ENCODE measurements around the gene STBD1. TPM values are rescaled to one million over a fixed set of nuclear protein-coding genes. Genes with fewer than 3 reads are reported as not detected.

STBD1 gene
- polyA plus RNA-seq = 10 to 100 TPM; 11.6 to 64.7 (median 17.5) TPM

- H3K27ac ChIP-seq (ENCODE audit: low read depth, low read length) = no peak within 1 kb of the TSS
- WGBS, 3 donors = 1% methylated on average over 77 to 85 of the region's 85 CpGs
Observed at GRCh38 chr4:76305971-76306881, at the start of gene STBD1. STBD1 (plus strand) TSS chr4:76306733; CDS start chr4:76306770, 37 bp downstream.

- 56 to 82% (median 77%) methylated on average over 1 of the region's 1 CpG for WGBS, 3 donors
- H3K27ac ChIP-seq (ENCODE audit: low read depth, low read length) = no peak overlapping the region
Observed at GRCh38 chr4:76256968-76257367, 49.6 kb upstream of the STBD1 start.

- 93 to 98% (median 94%) methylated on average over 3 of the region's 3 CpGs for WGBS, 3 donors
- H3K27ac ChIP-seq (ENCODE audit: low read depth, low read length) = no peak overlapping the region
Observed at GRCh38 chr4:76257824-76258223, 48.7 kb upstream of the STBD1 start.

GRCh38 chr4:76260571-76260970, 46.0 kb upstream of the STBD1 start:
- no peak overlapping the region for H3K27ac ChIP-seq (ENCODE audit: low read depth, low read length)
- WGBS, 3 donors = 0 to 95% (median 64%) methylated on average over 1 of the region's 1 CpG

GRCh38 chr4:76265631-76266218, 40.8 kb upstream of the STBD1 start:
- WGBS, 3 donors = 82 to 92% (median 83%) methylated on average over 6 of the region's 6 CpGs
- H3K27ac ChIP-seq (ENCODE audit: low read depth, low read length) = no peak overlapping the region

- whole genome bisulfite sequencing, 3 donors = 73 to 79% (median 75%) methylated on average over 3 of the region's 3 CpGs
- H3K27ac ChIP-seq (ENCODE audit: low read depth, low read length) = no peak overlapping the region
Observed at GRCh38 chr4:76266627-76267026, 39.9 kb upstream of the STBD1 start.

- H3K27ac ChIP-seq (ENCODE audit: low read depth, low read length) = no peak overlapping the region
- 90 to 95% (median 94%) methylated on average over 6 of the region's 6 CpGs for whole genome bisulfite sequencing, 3 donors
Observed at GRCh38 chr4:76267811-76268210, 38.7 kb upstream of the STBD1 start.

GRCh38 chr4:76270244-76271175, 36.0 kb upstream of the STBD1 start:
- no peak overlapping the region for H3K27ac ChIP-seq (ENCODE audit: low read depth, low read length)
- WGBS, 3 donors = 85 to 87% (median 85%) methylated on average over 11 of the region's 11 CpGs

GRCh38 chr4:76271248-76271647, 35.3 kb upstream of the STBD1 start:
- no peak overlapping the region for H3K27ac ChIP-seq (ENCODE audit: low read depth, low read length)
- 93 to 100% (median 95%) methylated on average over 6 of the region's 6 CpGs for WGBS, 3 donors

GRCh38 chr4:76272073-76272472, 34.5 kb upstream of the STBD1 start:
- no peak overlapping the region for H3K27ac ChIP-seq (ENCODE audit: low read depth, low read length)

GRCh38 chr4:76272582-76272981, 34.0 kb upstream of the STBD1 start:
- H3K27ac ChIP-seq (ENCODE audit: low read depth, low read length) = no peak overlapping the region
- 32 to 92% (median 65%) methylated on average over 1 of the region's 1 CpG for WGBS, 3 donors

GRCh38 chr4:76272999-76273398, 33.5 kb upstream of the STBD1 start:
- 62 to 87% (median 84%) methylated on average over 5 of the region's 5 CpGs for WGBS, 3 donors
- no peak overlapping the region for H3K27ac ChIP-seq (ENCODE audit: low read depth, low read length)

- WGBS, 3 donors = 61 to 75% (median 73%) methylated on average over 3 of the region's 3 CpGs
- no peak overlapping the region for H3K27ac ChIP-seq (ENCODE audit: low read depth, low read length)
Observed at GRCh38 chr4:76275486-76276124, 30.9 kb upstream of the STBD1 start.

GRCh38 chr4:76276813-76277212, 29.7 kb upstream of the STBD1 start:
- WGBS, 3 donors = 81 to 93% (median 81%) methylated on average over 9 of the region's 9 CpGs
- H3K27ac ChIP-seq (ENCODE audit: low read depth, low read length) = no peak overlapping the region

GRCh38 chr4:76277667-76278066, 28.9 kb upstream of the STBD1 start:
- WGBS, 3 donors = 81 to 93% (median 82%) methylated on average over 1 of the region's 1 CpG
- no peak overlapping the region for H3K27ac ChIP-seq (ENCODE audit: low read depth, low read length)

GRCh38 chr4:76278583-76278982, 27.9 kb upstream of the STBD1 start:
- no peak overlapping the region for H3K27ac ChIP-seq (ENCODE audit: low read depth, low read length)
- 36 to 74% (median 47%) methylated on average over 1 of the region's 1 CpG for WGBS, 3 donors

GRCh38 chr4:76279462-76279861, 27.1 kb upstream of the STBD1 start:
- WGBS, 3 donors = 58 to 73% (median 72%) methylated on average over 4 of the region's 4 CpGs
- no peak overlapping the region for H3K27ac ChIP-seq (ENCODE audit: low read depth, low read length)
